ENCODE data around the gene CFAP73. TPM values are rescaled to one million over a fixed set of nuclear protein-coding genes. Genes with fewer than 3 reads are reported as not detected.

The CFAP73 gene
- under 1 TPM in 2 of 4 donors, not detected in 2; 0.19 to 0.44 TPM for polyA plus RNA-seq
- long read RNA-seq, donor 1, partial matches to known transcripts, result 24 of 24 reads
- long read RNA-seq, donor 1, other reads (novel, unspliced or antisense), result 0 of 24 reads
- long read RNA-seq, donor 2, result 0 reads
- long read RNA-seq, donor 3, result 0 reads
- long read RNA-seq, donor 4, result 0 reads
- long read RNA-seq, donor 5, result 0 reads
- long read RNA-seq, donor 6, result 0 reads
- long read RNA-seq, donor 7, result 0 reads
- long read RNA-seq, donor 8, result 0 reads
- long read RNA-seq, donor 9, result 0 reads
- long read RNA-seq, donor 10, result 0 reads

DNA sequence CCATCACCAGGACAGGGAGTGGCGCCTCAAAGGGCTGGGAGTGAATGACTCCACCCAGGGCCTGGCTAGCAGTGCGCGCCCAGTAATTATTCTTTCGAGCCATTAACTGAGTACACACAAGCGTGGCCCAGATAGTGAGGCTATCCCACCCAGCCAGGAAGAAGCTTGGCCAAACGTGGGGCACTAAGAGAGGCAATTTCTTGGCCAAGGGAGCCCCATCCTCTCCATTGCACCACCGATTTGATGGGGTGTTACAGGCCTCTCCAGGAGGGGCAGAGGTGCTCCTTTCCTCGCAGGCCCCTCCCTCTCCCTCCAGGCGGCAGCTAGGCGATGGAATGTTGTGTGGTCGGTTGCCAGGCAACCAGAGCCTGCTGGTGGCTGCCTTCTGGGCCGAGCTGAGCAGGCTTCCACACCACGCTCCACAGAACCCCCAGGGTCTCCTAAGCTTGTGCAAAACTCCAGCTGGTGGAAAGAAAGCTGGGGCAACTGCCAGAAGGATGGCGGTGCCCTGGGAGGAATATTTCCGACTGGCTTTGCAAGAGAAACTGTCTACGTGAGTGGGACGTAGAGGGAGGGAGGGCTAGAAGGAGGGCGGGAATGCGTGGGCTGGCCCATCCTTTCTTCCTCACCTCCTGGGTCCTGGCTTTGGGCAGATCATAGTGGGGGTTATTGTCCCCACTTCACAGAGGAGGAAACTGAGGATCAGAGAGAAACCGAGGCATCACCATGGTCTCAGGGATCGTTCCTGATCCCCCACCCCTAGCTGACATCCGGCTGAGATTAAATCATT, at the start of gene CFAP73:
Gene CFAP73 (plus strand): TSS at position 364 of the 790 bp plus-strand sequence. CDS start 134 bp downstream, at position 498.
- FAIRE-seq, result no peak
- H3K27me3 ChIP-seq (ENCODE audit: control insufficient read depth in 3 of 3, insufficient read depth in 3 of 3, low read length in 3 of 3), result peaks cover 0 to 36% (median 2%) of the 10 kb centered on the region in 3 donors
- no peaks in the 10 kb centered on the region for H3K9me3 ChIP-seq (ENCODE audit: control insufficient read depth in 2 of 2, insufficient read depth in 1 of 2, low read depth in 1 of 2, low read length in 1 of 2)
- WGBS, 3 donors, result 15 to 23% (median 22%) methylated on average over 22 of the region's 22 CpGs
- DNase-seq, result peak; percentile 70 to 81
- H3K4me1 ChIP-seq (ENCODE audit: control insufficient read depth in 3 of 3, insufficient read depth in 2 of 3, low read depth in 1 of 3, low read length in 2 of 3), result peaks cover 0 to 5% (median 0%) of the 10 kb centered on the region in 3 donors
- no peaks in the 10 kb centered on the region for H3K36me3 ChIP-seq (ENCODE audit: control insufficient read depth in 3 of 3, insufficient read depth in 2 of 3, low read depth in 1 of 3, low read length in 3 of 3)
- no peak within 1 kb of the TSS for H3K27ac ChIP-seq (ENCODE audit: low read depth in 1 of 3, low read length in 2 of 3)
- no peak within 1 kb of the TSS for H3K4me3 ChIP-seq (ENCODE audit: low read depth in 1 of 3, low read length in 3 of 3)

DNA sequence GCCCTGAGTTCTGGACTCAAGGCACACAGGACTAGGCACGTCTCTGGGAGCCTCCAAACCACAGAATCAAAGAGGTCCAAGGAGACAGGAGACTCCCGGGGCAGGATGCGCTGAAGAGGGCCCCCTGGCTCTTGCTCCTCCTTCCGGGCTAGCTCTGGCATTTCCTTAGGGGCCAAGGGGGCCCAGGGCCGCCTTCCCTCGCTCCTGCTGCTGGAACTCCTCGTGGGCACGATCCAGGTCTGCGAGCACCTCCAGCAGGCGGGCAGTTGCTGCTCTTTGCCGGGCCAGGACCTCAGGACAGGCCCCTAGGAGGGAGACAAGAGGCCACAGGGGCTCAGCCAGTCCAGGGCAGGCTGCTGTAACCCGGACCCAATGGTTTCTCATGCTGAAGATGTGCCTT, 49.8 kb upstream of the CFAP73 start:
- H3K27ac ChIP-seq (ENCODE audit: low read depth in 1 of 3, low read length in 2 of 3), result no peak overlapping the region
- no peaks in the 10 kb centered on the region for H3K9me3 ChIP-seq (ENCODE audit: control insufficient read depth in 2 of 2, insufficient read depth in 1 of 2, low read depth in 1 of 2, low read length in 1 of 2)
- peaks cover 0 to 6% (median 0%) of the 10 kb centered on the region in 3 donors for H3K27me3 ChIP-seq (ENCODE audit: control insufficient read depth in 3 of 3, insufficient read depth in 3 of 3, low read length in 3 of 3)
- no peak for FAIRE-seq
- H3K4me3 ChIP-seq (ENCODE audit: low read depth in 1 of 3, low read length in 3 of 3), result no peak overlapping the region
- 74 to 85% (median 85%) methylated on average over 12 of the region's 12 CpGs for WGBS, 3 donors
- no peak for DNase-seq
- H3K4me1 ChIP-seq (ENCODE audit: control insufficient read depth in 3 of 3, insufficient read depth in 2 of 3, low read depth in 1 of 3, low read length in 2 of 3), result no peaks in the 10 kb centered on the region
- H3K36me3 ChIP-seq (ENCODE audit: control insufficient read depth in 3 of 3, insufficient read depth in 2 of 3, low read depth in 1 of 3, low read length in 3 of 3), result no peaks in the 10 kb centered on the region

DNA sequence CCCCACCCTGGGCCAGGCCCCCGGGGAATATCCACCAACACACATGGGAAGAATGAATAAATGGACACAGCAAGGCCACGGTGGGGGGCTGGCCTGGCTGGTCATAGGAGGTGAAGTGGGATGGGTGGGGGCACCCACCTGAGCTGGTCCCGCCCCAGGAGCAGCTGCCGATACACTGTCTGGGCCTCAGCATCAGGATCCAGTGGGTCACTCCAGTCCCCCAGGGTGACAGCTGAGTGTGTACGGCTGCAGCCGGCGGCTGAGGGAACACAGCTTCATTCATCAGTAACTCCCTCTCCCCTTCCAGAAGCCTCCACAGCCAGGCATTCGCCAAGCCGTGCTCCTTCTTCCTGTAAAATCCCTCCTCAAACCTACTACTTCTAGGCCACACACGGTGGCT, 47.8 kb upstream of the CFAP73 start:
- H3K27ac ChIP-seq (ENCODE audit: low read depth in 1 of 3, low read length in 2 of 3), result no peak overlapping the region
- FAIRE-seq (no peak), DNase-seq (no peak)
- H3K36me3 ChIP-seq (ENCODE audit: control insufficient read depth in 3 of 3, insufficient read depth in 2 of 3, low read depth in 1 of 3, low read length in 3 of 3), result no peaks in the 10 kb centered on the region
- peaks cover 0 to 8% (median 0%) of the 10 kb centered on the region in 3 donors for H3K27me3 ChIP-seq (ENCODE audit: control insufficient read depth in 3 of 3, insufficient read depth in 3 of 3, low read length in 3 of 3)
- H3K9me3 ChIP-seq (ENCODE audit: control insufficient read depth in 2 of 2, insufficient read depth in 1 of 2, low read depth in 1 of 2, low read length in 1 of 2), result no peaks in the 10 kb centered on the region
- WGBS, 3 donors, result 69 to 84% (median 79%) methylated on average over 10 of the region's 10 CpGs
- no peaks in the 10 kb centered on the region for H3K4me1 ChIP-seq (ENCODE audit: control insufficient read depth in 3 of 3, insufficient read depth in 2 of 3, low read depth in 1 of 3, low read length in 2 of 3)
- H3K4me3 ChIP-seq (ENCODE audit: low read depth in 1 of 3, low read length in 3 of 3), result no peak overlapping the region

- Histone ChIP-seq H3K4me1 (ENCODE audit: control insufficient read depth in 3 of 3, insufficient read depth in 2 of 3, low read depth in 1 of 3, low read length in 2 of 3) (no peaks in the 10 kb centered on the region), H3K36me3 (ENCODE audit: control insufficient read depth in 3 of 3, insufficient read depth in 2 of 3, low read depth in 1 of 3, low read length in 3 of 3) (no peaks in the 10 kb centered on the region), H3K27me3 (ENCODE audit: control insufficient read depth in 3 of 3, insufficient read depth in 3 of 3, low read length in 3 of 3) (peaks cover 0 to 8% (median 0%) of the 10 kb centered on the region in 3 donors), H3K4me3 (ENCODE audit: low read depth in 1 of 3, low read length in 3 of 3) (no peak overlapping the region), H3K9me3 (ENCODE audit: control insufficient read depth in 2 of 2, insufficient read depth in 1 of 2, low read depth in 1 of 2, low read length in 1 of 2) (no peaks in the 10 kb centered on the region), H3K27ac (ENCODE audit: low read depth in 1 of 3, low read length in 2 of 3) (no peak overlapping the region)
- WGBS, 3 donors, result 81 to 83% (median 83%) methylated on average over 5 of the region's 5 CpGs
- FAIRE-seq (no peak), DNase-seq (no peak)
These were observed 46.7 kb upstream of the CFAP73 start for GRCh38 chr12:113102811-113103210.

- no peaks in the 10 kb centered on the region for H3K36me3 ChIP-seq (ENCODE audit: control insufficient read depth in 3 of 3, insufficient read depth in 2 of 3, low read depth in 1 of 3, low read length in 3 of 3)
- DNase-seq (peak; percentile 33 to 50), FAIRE-seq (no peak)
- WGBS, 3 donors, result 4 to 8% (median 5%) methylated on average over 40 to 43 of the region's 43 CpGs
- H3K27me3 ChIP-seq (ENCODE audit: control insufficient read depth in 3 of 3, insufficient read depth in 3 of 3, low read length in 3 of 3), result peaks cover 0 to 8% (median 0%) of the 10 kb centered on the region in 3 donors
- H3K9me3 ChIP-seq (ENCODE audit: control insufficient read depth in 2 of 2, insufficient read depth in 1 of 2, low read depth in 1 of 2, low read length in 1 of 2), result no peaks in the 10 kb centered on the region
- no peak overlapping the region for H3K4me3 ChIP-seq (ENCODE audit: low read depth in 1 of 3, low read length in 3 of 3)
- H3K4me1 ChIP-seq (ENCODE audit: control insufficient read depth in 3 of 3, insufficient read depth in 2 of 3, low read depth in 1 of 3, low read length in 2 of 3), result no peaks in the 10 kb centered on the region
- no peak overlapping the region for H3K27ac ChIP-seq (ENCODE audit: low read depth in 1 of 3, low read length in 2 of 3)
These were observed 45.6 kb upstream of the CFAP73 start for GRCh38 chr12:113103756-113104450.

- no peak overlapping the region for H3K4me3 ChIP-seq (ENCODE audit: low read depth in 1 of 3, low read length in 3 of 3)
- H3K27me3 ChIP-seq (ENCODE audit: control insufficient read depth in 3 of 3, insufficient read depth in 3 of 3, low read length in 3 of 3), result peaks cover 0 to 8% (median 0%) of the 10 kb centered on the region in 3 donors
- DNase-seq (no peak), FAIRE-seq (no peak)
- H3K36me3 ChIP-seq (ENCODE audit: control insufficient read depth in 3 of 3, insufficient read depth in 2 of 3, low read depth in 1 of 3, low read length in 3 of 3), result no peaks in the 10 kb centered on the region
- WGBS, 3 donors, result 80 to 83% (median 80%) methylated on average over 13 of the region's 13 CpGs
- no peaks in the 10 kb centered on the region for H3K9me3 ChIP-seq (ENCODE audit: control insufficient read depth in 2 of 2, insufficient read depth in 1 of 2, low read depth in 1 of 2, low read length in 1 of 2)
- H3K27ac ChIP-seq (ENCODE audit: low read depth in 1 of 3, low read length in 2 of 3), result no peak overlapping the region
- no peaks in the 10 kb centered on the region for H3K4me1 ChIP-seq (ENCODE audit: control insufficient read depth in 3 of 3, insufficient read depth in 2 of 3, low read depth in 1 of 3, low read length in 2 of 3)
These were observed 44.5 kb upstream of the CFAP73 start for GRCh38 chr12:113104953-113105510.

GRCh38 chr12:113105606-113106271, 43.8 kb upstream of the CFAP73 start:
- 84 to 94% (median 85%) methylated on average over 15 of the region's 15 CpGs for WGBS, 3 donors
- FAIRE-seq, result no peak

More at GRCh38 chr12:113105606-113106271, 43.8 kb upstream of the CFAP73 start:
- Histone ChIP-seq H3K27me3 (ENCODE audit: control insufficient read depth in 3 of 3, insufficient read depth in 3 of 3, low read length in 3 of 3) (peaks cover 0 to 8% (median 0%) of the 10 kb centered on the region in 3 donors), H3K9me3 (ENCODE audit: control insufficient read depth in 2 of 2, insufficient read depth in 1 of 2, low read depth in 1 of 2, low read length in 1 of 2) (no peaks in the 10 kb centered on the region), H3K4me3 (ENCODE audit: low read depth in 1 of 3, low read length in 3 of 3) (no peak overlapping the region), H3K4me1 (ENCODE audit: control insufficient read depth in 3 of 3, insufficient read depth in 2 of 3, low read depth in 1 of 3, low read length in 2 of 3) (no peaks in the 10 kb centered on the region), H3K36me3 (ENCODE audit: control insufficient read depth in 3 of 3, insufficient read depth in 2 of 3, low read depth in 1 of 3, low read length in 3 of 3) (no peaks in the 10 kb centered on the region), H3K27ac (ENCODE audit: low read depth in 1 of 3, low read length in 2 of 3) (no peak overlapping the region)
- no peak for DNase-seq

Measured in small intestine (tissue), 16 donors.